Natural killer cell (primary cell): Measurements from ENCODE around the gene DICER1. TPM values are rescaled to one million over a fixed set of nuclear protein-coding genes. Genes with fewer than 3 reads are reported as not detected.

Experiments
- ATAC-seq, 3 donors: fragments of 150-1000 bp in 2 of 3; fragments of 200-7000 bp in 1 of 3; cut with Tn5 transposase; 1 replicate in 1 of 3; 2 replicates in 2 of 3; pipeline ENCODE4 v1.10.0; 2021; ENCODE audit warnings: mild to moderate bottlenecking in 2 of 3, moderate library complexity in 2 of 3
- DNase-seq, 2 donors: peaks; one replicate each; pipeline versions ENCODE4 v3.0.0 to v3.0.0-alpha.2; 2013 to 2021; ENCODE audit warnings: mixed read lengths in 1 of 2
- H3K27ac ChIP-seq: one replicate; pipeline ENCODE4 v1.5.1; 2013; ENCODE audit warnings: mild to moderate bottlenecking, low read length
- H3K27me3 ChIP-seq: one replicate; pipeline ENCODE4 v1.6.1; 2013; ENCODE audit warnings: low read length; ENCODE audit not compliant: control insufficient read depth, insufficient read depth
- H3K36me3 ChIP-seq: one replicate; pipeline ENCODE4 v1.6.1; 2013; ENCODE audit warnings: low read length; ENCODE audit not compliant: control insufficient read depth, insufficient read depth
- H3K4me1 ChIP-seq: one replicate; pipeline ENCODE4 v1.6.1; 2013; ENCODE audit warnings: low read length; ENCODE audit not compliant: control insufficient read depth, insufficient read depth
- H3K4me3 ChIP-seq: one replicate; pipeline ENCODE4 v1.5.1; 2013; ENCODE audit warnings: low read length
- H3K9me3 ChIP-seq: one replicate; pipeline ENCODE4 v1.6.1; 2013; ENCODE audit warnings: low read length; ENCODE audit not compliant: control insufficient read depth, insufficient read depth
- H3K27ac Mint-ChIP-seq, 2 donors: one replicate each; pipeline ENCODE4 v1.8.0; 2022; ENCODE audit warnings: mild to moderate bottlenecking in 2 of 2, mixed read lengths in 2 of 2, moderate library complexity in 1 of 2
- H3K27me3 Mint-ChIP-seq, 2 donors: one replicate each; pipeline ENCODE4 v1.8.0; 2022; ENCODE audit warnings: low read depth in 2 of 2, mixed read lengths in 2 of 2
- H3K36me3 Mint-ChIP-seq: one replicate; pipeline ENCODE4 v1.8.0; 2022; ENCODE audit warnings: mixed read lengths
- H3K4me1 Mint-ChIP-seq, 2 donors: one replicate each; pipeline ENCODE4 v1.8.0; 2022; ENCODE audit warnings: mixed read lengths in 2 of 2
- H3K4me3 Mint-ChIP-seq: one replicate; pipeline ENCODE4 v1.8.0; 2022; ENCODE audit warnings: mild to moderate bottlenecking, moderate library complexity, mixed read lengths
- H3K9me3 Mint-ChIP-seq, 2 donors: one replicate each; pipeline ENCODE4 v1.8.0; 2022; ENCODE audit warnings: mixed read lengths in 2 of 2
- WGBS: methylation state at CpG from one replicate; pipeline ENCODE4 v1.1.7; 2013; ENCODE audit warnings: missing lambda C conversion rate; ENCODE audit not compliant: insufficient coverage; 5-methylcytosine and 5-hydroxymethylcytosine counted together
- intact Hi-C: fragments of 100-400 bp; cut with micrococcal nuclease; formaldehyde crosslinking; loops from one replicate; pipeline ENCODE4 v1.14.2; 2022
- total RNA-seq, 4 donors: library from RNA; stranded (reverse); fragments of 120-200 nt in 1 of 4; gene quantifications; one replicate each; pipeline versions ENCODE4 v1.2.3 to v1.2.4, GENCODE V29; 2013 to 2022
- TF ChIP-seq, protein P1 (sequence below): fragments of 200-600 bp; IDR thresholded peaks from one replicate; pipeline ENCODE4 v1.8.0; 2022; ENCODE audit warnings: antibody characterized with exemption

DICER1 gene
- total RNA-seq, 3 donors from 2014 or later (not counting 1 experiment from before 2014, with no cell fraction given), result 47.7 to 59.3 (median 52.9) TPM

DNA sequence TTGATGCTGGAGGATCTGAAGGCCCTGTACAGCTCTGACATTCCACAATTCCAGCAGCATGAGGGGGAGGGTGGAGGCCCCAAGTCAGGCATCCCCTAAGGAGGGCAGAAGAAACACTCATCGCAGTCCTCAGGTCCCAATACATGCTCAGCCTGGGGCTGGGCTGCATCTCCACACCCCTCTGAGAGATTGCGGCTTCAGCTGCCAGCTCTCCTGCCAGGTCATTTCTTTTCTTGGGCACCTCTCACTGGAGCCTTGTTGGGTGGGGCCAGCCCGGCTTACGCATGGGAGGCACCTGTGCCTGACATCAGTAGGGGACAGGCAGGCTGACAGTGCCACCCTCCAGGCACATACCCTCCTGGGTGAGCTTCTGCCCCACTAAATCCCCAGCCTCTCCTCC, 89.8 kb downstream of the DICER1 start:
- TF ChIP-seq, protein P1, sequence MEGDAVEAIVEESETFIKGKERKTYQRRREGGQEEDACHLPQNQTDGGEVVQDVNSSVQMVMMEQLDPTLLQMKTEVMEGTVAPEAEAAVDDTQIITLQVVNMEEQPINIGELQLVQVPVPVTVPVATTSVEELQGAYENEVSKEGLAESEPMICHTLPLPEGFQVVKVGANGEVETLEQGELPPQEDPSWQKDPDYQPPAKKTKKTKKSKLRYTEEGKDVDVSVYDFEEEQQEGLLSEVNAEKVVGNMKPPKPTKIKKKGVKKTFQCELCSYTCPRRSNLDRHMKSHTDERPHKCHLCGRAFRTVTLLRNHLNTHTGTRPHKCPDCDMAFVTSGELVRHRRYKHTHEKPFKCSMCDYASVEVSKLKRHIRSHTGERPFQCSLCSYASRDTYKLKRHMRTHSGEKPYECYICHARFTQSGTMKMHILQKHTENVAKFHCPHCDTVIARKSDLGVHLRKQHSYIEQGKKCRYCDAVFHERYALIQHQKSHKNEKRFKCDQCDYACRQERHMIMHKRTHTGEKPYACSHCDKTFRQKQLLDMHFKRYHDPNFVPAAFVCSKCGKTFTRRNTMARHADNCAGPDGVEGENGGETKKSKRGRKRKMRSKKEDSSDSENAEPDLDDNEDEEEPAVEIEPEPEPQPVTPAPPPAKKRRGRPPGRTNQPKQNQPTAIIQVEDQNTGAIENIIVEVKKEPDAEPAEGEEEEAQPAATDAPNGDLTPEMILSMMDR, result no peak
- no peaks in the 10 kb centered on the region for H3K4me1 ChIP-seq
- no peaks in the 10 kb centered on the region for H3K36me3 Mint-ChIP-seq
- no peak overlapping the region for H3K4me3 ChIP-seq
- 92% methylated on average over 4 of the region's 4 CpGs for WGBS
- no peak overlapping the region for H3K27ac Mint-ChIP-seq
- no peak overlapping the region for H3K4me3 Mint-ChIP-seq
- no peaks in the 10 kb centered on the region for H3K27me3 ChIP-seq
- intact Hi-C loops, result no loop called here
- no peaks in the 10 kb centered on the region for H3K27me3 Mint-ChIP-seq
- no peak for ATAC-seq
- H3K27ac ChIP-seq, result no peak overlapping the region
- no peaks in the 10 kb centered on the region for H3K36me3 ChIP-seq
- H3K4me1 Mint-ChIP-seq, result no peaks in the 10 kb centered on the region
- no peaks in the 10 kb centered on the region for H3K9me3 Mint-ChIP-seq
- H3K9me3 ChIP-seq, result no peaks in the 10 kb centered on the region
- no peak for DNase-seq

DNA sequence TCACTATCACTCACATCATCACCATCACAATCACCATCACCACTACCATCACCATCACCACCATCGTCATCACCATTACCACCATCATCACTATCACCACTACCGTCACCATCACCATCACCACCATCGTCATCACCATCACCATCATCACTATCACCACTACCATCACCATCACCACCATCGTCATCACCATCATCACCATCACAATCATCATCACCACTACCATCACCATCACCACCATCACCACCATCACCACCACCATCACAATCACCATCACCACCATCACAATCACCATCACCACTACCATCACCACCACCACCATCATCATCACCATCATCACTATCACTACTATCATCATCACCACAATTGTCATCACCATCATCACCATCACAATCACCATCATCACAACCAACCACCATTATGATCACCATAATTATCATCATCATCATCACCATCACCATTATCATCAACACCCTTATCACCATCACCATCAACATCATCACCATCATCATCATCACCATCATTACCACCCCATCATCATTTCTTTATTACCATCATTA, 90.8 kb downstream of the DICER1 start:
- Mint-ChIP-seq H3K27ac (no peak overlapping the region), H3K27me3 (no peaks in the 10 kb centered on the region), H3K9me3 (no peaks in the 10 kb centered on the region), H3K4me1 (no peaks in the 10 kb centered on the region), H3K4me3 (no peak overlapping the region), H3K36me3 (no peaks in the 10 kb centered on the region)
- Histone ChIP-seq H3K4me1 (no peaks in the 10 kb centered on the region), H3K4me3 (no peak overlapping the region), H3K36me3 (no peaks in the 10 kb centered on the region), H3K9me3 (no peaks in the 10 kb centered on the region), H3K27me3 (no peaks in the 10 kb centered on the region), H3K27ac (no peak overlapping the region)
- WGBS, result 94% methylated on average over 4 of the region's 4 CpGs
- intact Hi-C loops, result no loop called here
- ATAC-seq (no peak), DNase-seq (no peak)
- TF ChIP-seq, protein P1, result no peak

DNA sequence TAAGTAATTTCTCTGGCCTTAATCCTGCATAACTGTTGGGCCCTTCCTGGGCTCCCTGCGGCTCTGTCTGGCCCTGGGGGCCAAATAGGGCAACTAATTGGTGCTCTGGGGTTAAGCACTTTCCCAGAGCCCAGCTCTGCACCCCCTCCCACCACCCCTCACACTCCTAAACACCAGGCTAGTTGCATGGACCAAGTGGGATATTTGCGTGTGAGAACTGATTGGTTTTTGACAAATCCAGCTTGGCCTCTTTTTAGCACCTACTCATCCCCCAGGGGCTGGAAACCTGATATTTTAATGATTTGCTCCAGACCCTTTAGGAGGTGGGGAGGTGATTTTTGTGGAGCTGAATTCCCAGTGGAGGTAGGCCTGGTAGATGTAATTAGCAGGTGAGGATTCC, 91.9 kb downstream of the DICER1 start:
- WGBS, result 97% methylated on average over 2 of the region's 2 CpGs
- no peak overlapping the region for H3K4me3 ChIP-seq
- Mint-ChIP-seq H3K36me3 (no peaks in the 10 kb centered on the region), H3K4me1 (no peaks in the 10 kb centered on the region), H3K9me3 (no peaks in the 10 kb centered on the region), H3K4me3 (no peak overlapping the region), H3K27me3 (no peaks in the 10 kb centered on the region), H3K27ac (no peak overlapping the region)
- DNase-seq (no peak), ATAC-seq (no peak)
- H3K36me3 ChIP-seq, result no peaks in the 10 kb centered on the region
- H3K9me3 ChIP-seq, result no peaks in the 10 kb centered on the region
- TF ChIP-seq, protein P1, result no peak
- H3K27me3 ChIP-seq, result no peaks in the 10 kb centered on the region
- H3K27ac ChIP-seq, result no peak overlapping the region
- intact Hi-C loops, result no loop called here
- H3K4me1 ChIP-seq, result no peaks in the 10 kb centered on the region

DNA sequence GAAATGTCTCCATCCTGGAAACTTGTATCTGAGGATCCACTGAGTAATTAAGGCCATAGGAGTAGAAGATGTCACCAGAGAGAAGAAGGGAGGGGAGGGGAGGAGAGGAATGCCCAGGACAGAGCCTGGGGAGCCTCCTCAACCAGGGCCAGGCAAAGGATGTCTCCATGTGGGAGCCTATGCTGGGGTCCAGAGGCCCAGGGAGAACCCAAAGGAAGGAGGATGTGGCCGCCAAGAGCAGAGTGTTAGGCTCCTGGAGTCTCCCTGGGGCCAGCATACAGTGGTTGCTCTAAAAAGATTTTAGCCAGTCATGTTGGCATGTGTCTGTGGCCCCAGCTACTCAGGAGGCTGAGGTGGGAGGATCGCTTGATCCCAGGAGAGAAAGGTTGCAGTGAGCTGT, 92.6 kb downstream of the DICER1 start:
- intact Hi-C loops, result no loop called here
- no peaks in the 10 kb centered on the region for H3K4me1 ChIP-seq
- Mint-ChIP-seq H3K27me3 (no peaks in the 10 kb centered on the region), H3K4me1 (no peaks in the 10 kb centered on the region), H3K36me3 (no peaks in the 10 kb centered on the region), H3K27ac (no peak overlapping the region), H3K9me3 (no peaks in the 10 kb centered on the region), H3K4me3 (no peak overlapping the region)
- ATAC-seq, result no peak
- H3K4me3 ChIP-seq, result no peak overlapping the region
- WGBS, result 91% methylated on average over 2 of the region's 2 CpGs
- H3K27ac ChIP-seq, result no peak overlapping the region
- TF ChIP-seq, protein P1, result no peak
- no peaks in the 10 kb centered on the region for H3K27me3 ChIP-seq
- DNase-seq, result no peak
- no peaks in the 10 kb centered on the region for H3K9me3 ChIP-seq
- no peaks in the 10 kb centered on the region for H3K36me3 ChIP-seq
